ENCODE measurements around the gene GMCL1.

The GMCL1 gene

DNA sequence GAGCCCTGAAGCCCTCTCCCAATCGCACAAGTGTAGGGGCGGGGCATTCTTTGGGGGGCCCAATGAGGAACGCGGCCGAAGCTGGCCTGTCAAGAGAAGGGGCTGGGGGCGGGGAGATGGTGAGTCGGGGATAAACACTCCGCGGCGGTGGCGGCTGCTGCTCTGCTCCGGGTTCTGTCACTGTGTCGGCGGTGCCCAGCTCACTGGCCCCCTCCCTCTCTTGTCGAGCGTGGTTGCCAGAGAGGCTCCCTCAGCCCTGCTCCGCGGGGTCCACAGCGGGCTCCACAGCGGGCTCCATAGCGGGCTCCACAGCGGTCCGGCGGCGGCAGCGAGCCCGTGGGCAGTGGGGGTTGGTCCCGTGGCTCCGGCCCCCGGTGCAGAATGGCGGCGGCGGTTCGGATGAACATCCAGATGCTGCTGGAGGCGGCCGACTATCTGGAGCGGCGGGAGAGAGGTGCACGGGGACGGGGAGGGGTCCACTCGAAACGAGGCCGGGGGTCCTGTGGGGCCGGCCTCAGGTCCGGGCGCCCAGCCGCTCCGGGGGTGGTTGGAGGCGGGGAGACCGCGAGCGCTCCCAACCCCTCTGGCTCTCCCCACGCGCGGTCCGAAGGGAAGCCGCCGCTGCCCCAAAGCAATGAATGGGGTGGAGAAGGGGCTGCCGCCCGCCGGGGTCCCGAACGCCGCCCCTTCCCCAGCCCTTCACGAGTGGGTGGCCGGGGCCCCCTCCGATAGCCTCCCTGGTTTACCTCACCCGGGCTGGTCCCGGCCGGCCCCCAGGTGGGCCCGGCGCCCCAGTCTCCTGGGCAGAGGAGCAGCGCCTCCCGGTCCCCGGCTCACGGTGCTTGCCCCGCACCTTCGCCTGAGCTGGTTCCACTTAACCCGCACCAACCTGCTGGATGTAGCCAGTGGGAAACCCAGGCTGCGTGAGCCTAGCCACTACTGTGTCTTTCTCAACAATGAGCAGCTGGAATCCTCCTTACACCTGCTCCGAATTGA is 85.8 kb downstream of the GMCL1 start, which contains the start of gene MXD1:
Gene MXD1, plus strand, starts transcription at position 160 of the 996 bp plus-strand sequence. Its CDS starts 222 bp downstream, at position 382.
- peak within 1 kb of the TSS; percentile 96 for H3K9ac ChIP-seq (ENCODE audit: low read depth, low read length)
- H3K36me3 ChIP-seq (ENCODE audit: insufficient read depth, low read length), result peaks cover 2% of the 10 kb centered on the region; the same call in 1 of the 2 replicates
- H3K9me3 ChIP-seq (ENCODE audit: control insufficient read depth, insufficient read depth, low read length), result no peaks in the 10 kb centered on the region
- no peaks in the 10 kb centered on the region for H3K4me1 ChIP-seq (ENCODE audit: insufficient read depth, low read length)

DNA sequence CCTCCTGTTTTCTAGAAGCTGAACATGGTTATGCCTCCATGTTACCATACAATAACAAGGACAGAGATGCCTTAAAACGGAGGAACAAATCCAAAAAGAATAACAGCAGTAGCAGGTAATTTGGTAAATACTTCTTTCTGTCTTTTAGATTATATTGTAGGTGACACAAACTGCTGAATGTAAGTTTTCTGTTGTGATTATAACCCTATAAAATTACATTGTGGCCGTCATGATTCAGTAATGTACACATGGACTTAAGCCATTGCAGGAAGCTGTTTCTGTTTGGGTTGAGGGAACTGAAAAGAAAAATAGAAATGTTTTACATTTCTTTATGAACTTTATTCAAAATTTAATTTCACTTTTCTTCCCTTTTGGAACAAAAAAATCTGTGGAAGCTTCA is 86.6 kb downstream of the GMCL1 start:
- peaks cover 2% of the 10 kb centered on the region; the same call in 1 of the 2 replicates for H3K36me3 ChIP-seq (ENCODE audit: insufficient read depth, low read length)
- no peaks in the 10 kb centered on the region for H3K9me3 ChIP-seq (ENCODE audit: control insufficient read depth, insufficient read depth, low read length)
- H3K4me1 ChIP-seq (ENCODE audit: insufficient read depth, low read length), result no peaks in the 10 kb centered on the region
- 0 out of 2 replicates have a peak overlapping the region, but pooled peaks have one; percentile 70 for H3K9ac ChIP-seq (ENCODE audit: low read depth, low read length)

DNA sequence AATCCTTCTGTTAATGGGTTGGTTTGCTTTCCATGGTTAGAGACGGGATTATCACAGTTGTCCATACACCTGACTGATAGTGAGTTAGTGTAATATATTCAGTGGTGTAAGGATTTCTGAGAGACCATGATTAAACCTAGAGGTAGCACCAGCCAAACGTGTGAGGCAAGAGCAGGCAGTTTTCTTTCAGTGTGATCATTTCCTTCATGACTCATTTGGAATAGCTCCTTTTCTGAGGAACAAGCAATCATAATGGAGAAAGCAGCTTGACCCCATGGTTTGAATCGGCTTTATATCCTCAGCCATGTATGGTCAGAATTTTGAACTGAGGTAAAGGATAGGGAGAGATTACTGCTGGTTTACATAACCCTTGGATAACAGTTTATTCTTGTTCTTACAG is 88.4 kb downstream of the GMCL1 start:
- Histone ChIP-seq H3K36me3 (ENCODE audit: insufficient read depth, low read length) (peaks cover 2% of the 10 kb centered on the region; the same call in 1 of the 2 replicates), H3K9ac (ENCODE audit: low read depth, low read length) (no peak overlapping the region), H3K9me3 (ENCODE audit: control insufficient read depth, insufficient read depth, low read length) (no peaks in the 10 kb centered on the region), H3K4me1 (ENCODE audit: insufficient read depth, low read length) (no peaks in the 10 kb centered on the region)

DNA sequence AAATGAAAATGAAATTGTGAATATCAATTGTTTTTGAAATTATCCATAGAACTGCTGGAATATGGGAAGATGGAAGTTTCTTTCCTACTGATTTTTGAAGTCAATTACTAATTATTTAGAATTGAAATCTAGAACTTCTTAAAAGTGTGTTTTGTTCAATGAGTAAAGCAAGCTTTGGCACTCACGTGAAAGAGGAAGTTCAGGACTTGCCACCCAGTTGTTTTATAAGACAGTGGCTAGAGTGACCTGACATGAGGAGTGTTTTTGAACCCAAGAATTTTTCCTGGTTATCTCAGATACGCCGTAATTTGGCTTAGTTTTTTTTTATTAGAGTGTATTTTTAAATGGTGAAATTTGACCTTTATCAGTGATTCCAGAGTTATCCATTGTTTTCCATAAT is 88.9 kb downstream of the GMCL1 start:
- H3K9ac ChIP-seq (ENCODE audit: low read depth, low read length), result no peak overlapping the region
- no peaks in the 10 kb centered on the region for H3K9me3 ChIP-seq (ENCODE audit: control insufficient read depth, insufficient read depth, low read length)
- H3K36me3 ChIP-seq (ENCODE audit: insufficient read depth, low read length), result no peaks in the 10 kb centered on the region
- no peaks in the 10 kb centered on the region for H3K4me1 ChIP-seq (ENCODE audit: insufficient read depth, low read length)

DNA sequence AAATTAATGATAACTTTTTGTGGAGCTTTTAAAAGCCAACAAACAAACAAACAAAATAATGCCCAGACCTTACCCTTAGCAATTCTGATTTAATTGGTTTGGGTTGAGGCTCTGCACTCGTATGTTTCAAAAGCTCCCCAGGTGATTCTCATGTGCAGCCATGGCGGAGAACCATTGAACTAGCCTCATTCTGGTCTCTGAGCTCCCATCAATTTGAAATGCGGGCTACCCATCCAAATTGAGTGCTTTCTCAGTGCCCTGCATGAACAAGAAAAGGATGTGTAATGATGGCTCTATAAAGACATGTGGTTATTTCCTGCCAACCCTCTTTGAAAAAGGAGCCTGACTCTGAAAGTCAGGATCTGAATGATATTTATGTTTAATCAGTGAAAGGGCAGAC is 93.7 kb downstream of the GMCL1 start:
- no peaks in the 10 kb centered on the region for H3K4me1 ChIP-seq (ENCODE audit: insufficient read depth, low read length)
- no peaks in the 10 kb centered on the region for H3K36me3 ChIP-seq (ENCODE audit: insufficient read depth, low read length)
- H3K9me3 ChIP-seq (ENCODE audit: control insufficient read depth, insufficient read depth, low read length), result no peaks in the 10 kb centered on the region
- no peak overlapping the region for H3K9ac ChIP-seq (ENCODE audit: low read depth, low read length)

DNA sequence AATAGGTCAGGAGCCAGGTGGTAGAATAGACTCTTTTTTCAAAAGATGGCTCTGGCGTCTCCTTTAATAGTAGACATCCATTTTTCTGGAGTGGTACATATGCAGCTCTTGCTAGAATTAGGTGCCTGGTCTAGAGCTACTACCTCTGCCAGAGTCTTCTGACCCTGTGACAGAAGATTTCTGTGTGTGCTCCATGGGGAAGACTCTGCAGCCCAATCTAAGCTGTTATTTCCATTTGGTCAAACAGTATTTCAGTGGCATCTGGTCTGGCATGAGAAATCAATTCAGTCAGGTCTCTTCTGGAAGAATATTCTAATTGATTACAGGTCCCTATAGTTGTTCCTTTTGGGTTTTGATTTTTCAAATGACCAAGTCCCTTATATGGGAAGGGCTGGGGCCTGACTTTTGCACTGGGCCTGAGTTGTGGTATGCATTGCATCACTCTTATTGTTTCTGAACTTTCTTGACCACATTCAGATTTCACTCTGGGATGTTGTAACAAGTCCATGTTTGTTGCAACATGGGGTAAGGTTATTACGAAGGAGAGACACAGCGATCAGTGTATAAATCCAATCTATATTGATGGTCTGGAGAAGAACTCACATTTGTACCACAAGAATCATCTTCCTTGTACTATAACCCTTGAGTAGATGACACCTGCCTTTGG is 97.5 kb downstream of the GMCL1 start:
- Histone ChIP-seq H3K9me3 (ENCODE audit: control insufficient read depth, insufficient read depth, low read length) (no peaks in the 10 kb centered on the region), H3K36me3 (ENCODE audit: insufficient read depth, low read length) (no peaks in the 10 kb centered on the region), H3K9ac (ENCODE audit: low read depth, low read length) (no peak overlapping the region), H3K4me1 (ENCODE audit: insufficient read depth, low read length) (no peaks in the 10 kb centered on the region)

Measured in ES-I3 (cell line).